ENCODE data around the gene OSBPL6.

Gene OSBPL6

GRCh38 chr2:178397002-178397605, 202.8 kb downstream of the OSBPL6 start (continued):
- no peak for TF ChIP-seq GLIS3 (CRISPR knock-in tag; IDR thresholded peaks at IDR 0.05)

- no peak for ATAC-seq
- TF ChIP-seq SNAI2 (CRISPR knock-in tag; IDR thresholded peaks at IDR 0.05) (no peak), ZC3H10 (CRISPR knock-in tag; IDR thresholded peaks at IDR 0.05) (no peak), TOX (CRISPR knock-in tag; IDR thresholded peaks at IDR 0.05; ENCODE audit: borderline replicate concordance) (no peak), ZFP3 (CRISPR knock-in tag; IDR thresholded peaks at IDR 0.05) (no peak), BACH2 (CRISPR knock-in tag; IDR thresholded peaks at IDR 0.05; ENCODE audit: borderline replicate concordance) (no peak), TCF4 (CRISPR knock-in tag; IDR thresholded peaks at IDR 0.05; ENCODE audit: borderline replicate concordance) (no peak), PPARA (CRISPR knock-in tag; IDR thresholded peaks at IDR 0.05; ENCODE audit: borderline replicate concordance) (no peak), ZNF565 (CRISPR knock-in tag; conservative IDR thresholded peaks at IDR 0.05; ENCODE audit: low read depth) (no peak), GLIS3 (CRISPR knock-in tag; IDR thresholded peaks at IDR 0.05) (no peak), ESRRG (CRISPR knock-in tag; IDR thresholded peaks at IDR 0.05) (no peak), ZFP30 (CRISPR knock-in tag; IDR thresholded peaks at IDR 0.05) (no peak)
Observed at GRCh38 chr2:178401994-178402437, 207.7 kb downstream of the OSBPL6 start.

GRCh38 chr2:178403671-178404306, 209.5 kb downstream of the OSBPL6 start:
- TF ChIP-seq ISL1 (CRISPR knock-in tag; IDR thresholded peaks at IDR 0.05), result no peak
- no peak for TF ChIP-seq OSR1 (CRISPR knock-in tag; IDR thresholded peaks at IDR 0.05)
- no peak for TF ChIP-seq TSHZ2 (CRISPR knock-in tag; IDR thresholded peaks at IDR 0.05)
- no peak for TF ChIP-seq POU6F1 (CRISPR knock-in tag; IDR thresholded peaks at IDR 0.05; ENCODE audit: borderline replicate concordance, low read depth)
- TF ChIP-seq ZNF565 (CRISPR knock-in tag; conservative IDR thresholded peaks at IDR 0.05; ENCODE audit: low read depth), result no peak
- no peak for TF ChIP-seq CREB5 (CRISPR knock-in tag; IDR thresholded peaks at IDR 0.05; ENCODE audit: low read depth)
- no peak for TF ChIP-seq CSRNP3 (CRISPR knock-in tag; IDR thresholded peaks at IDR 0.05)
- TF ChIP-seq PPARA (CRISPR knock-in tag; IDR thresholded peaks at IDR 0.05; ENCODE audit: borderline replicate concordance), result no peak
- no peak for TF ChIP-seq CSDC2 (CRISPR knock-in tag; IDR thresholded peaks at IDR 0.05)
- no peak for TF ChIP-seq PATZ1 (CRISPR knock-in tag; IDR thresholded peaks at IDR 0.05; ENCODE audit: borderline replicate concordance)
- no peak for TF ChIP-seq GLIS3 (CRISPR knock-in tag; IDR thresholded peaks at IDR 0.05)
- TF ChIP-seq ZC3H10 (CRISPR knock-in tag; IDR thresholded peaks at IDR 0.05), result no peak
- no peak for TF ChIP-seq TCF4 (CRISPR knock-in tag; IDR thresholded peaks at IDR 0.05; ENCODE audit: borderline replicate concordance)
- ATAC-seq, result no peak
